HG03135 (cell line): Measurements from ENCODE around the gene ASIC4.

Experiments
- ATAC-seq: cut with Tn5 transposase; IDR thresholded peaks from one replicate; pipeline ENCODE4 v1.9.1; 2021; ENCODE audit warnings: mild to moderate bottlenecking, moderate library complexity; ENCODE audit not compliant: unreplicated experiment

Gene ASIC4

GRCh38 chr2:219566640-219567039 lies 52.4 kb downstream of the ASIC4 start:
- no peak for ATAC-seq

- ATAC-seq = no peak
These were observed 52.8 kb downstream of the ASIC4 start for GRCh38 chr2:219567131-219567530.

- ATAC-seq = no peak
These were observed 53.6 kb downstream of the ASIC4 start for GRCh38 chr2:219567791-219568361.

- ATAC-seq = no peak
These were observed 54.8 kb downstream of the ASIC4 start for GRCh38 chr2:219569041-219569440.

GRCh38 chr2:219569635-219570034 lies 55.4 kb downstream of the ASIC4 start:
- ATAC-seq = no peak

- no peak for ATAC-seq
These were observed 56.1 kb downstream of the ASIC4 start for GRCh38 chr2:219570194-219570923.

GRCh38 chr2:219570924-219571310 lies 56.6 kb downstream of the ASIC4 start:
- no peak for ATAC-seq

- ATAC-seq = no peak
These were observed 57.3 kb downstream of the ASIC4 start, which contains the start of gene OBSL1 for GRCh38 chr2:219571311-219572236. Gene OBSL1 (minus strand): TSS chr2:219571539. CDS start chr2:219571232, 307 bp downstream.

- no peak for ATAC-seq
These were observed 58.1 kb downstream of the ASIC4 start, which contains the start of gene INHA for GRCh38 chr2:219572237-219573001. Gene INHA (plus strand): TSS chr2:219572310. CDS start chr2:219572375, 65 bp downstream.

- ATAC-seq = no peak
These were observed 58.9 kb downstream of the ASIC4 start for GRCh38 chr2:219573166-219573565.

GRCh38 chr2:219574484-219575311 lies 60.4 kb downstream of the ASIC4 start:
- ATAC-seq = no peak

GRCh38 chr2:219575566-219576504 lies 61.6 kb downstream of the ASIC4 start:
- no peak for ATAC-seq

- ATAC-seq = no peak
These were observed 62.5 kb downstream of the ASIC4 start for GRCh38 chr2:219576505-219577388.

- ATAC-seq = no peak
These were observed 64.7 kb downstream of the ASIC4 start for GRCh38 chr2:219578811-219579613.

GRCh38 chr2:219581346-219581745 lies 67.1 kb downstream of the ASIC4 start:
- ATAC-seq = no peak
